Measurements from ENCODE around the gene SEMA4D.

SEMA4D gene

GRCh38 chr9:89494199-89494598, 3.7 kb downstream of the SEMA4D start:
- in situ Hi-C loops (cut with HindIII; ENCODE audit: low sequenced_read_pairs) = no loop called here
- TF ChIP-seq CTCF (IDR thresholded peaks at IDR 0.05; ENCODE audit: low read depth, low read length) = no peak
- H3K4me3 ChIP-seq (ENCODE audit: low read depth, low read length) = no peak overlapping the region
- no peak for DNase-seq (ENCODE audit: low read depth, low spot score)

GRCh38 chr9:89493671-89494070, 4.2 kb downstream of the SEMA4D start:
- in situ Hi-C loops (cut with HindIII; ENCODE audit: low sequenced_read_pairs) = no loop called here
- DNase-seq (ENCODE audit: low read depth, low spot score) = no peak
- H3K4me3 ChIP-seq (ENCODE audit: low read depth, low read length) = no peak overlapping the region
- TF ChIP-seq CTCF (IDR thresholded peaks at IDR 0.05; ENCODE audit: low read depth, low read length) = no peak

- H3K4me3 ChIP-seq (ENCODE audit: low read depth, low read length) = no peak overlapping the region
- TF ChIP-seq CTCF (IDR thresholded peaks at IDR 0.05; ENCODE audit: low read depth, low read length) = no peak
- DNase-seq (ENCODE audit: low read depth, low spot score) = no peak
- in situ Hi-C loops (cut with HindIII; ENCODE audit: low sequenced_read_pairs) = no loop called here
Measured at GRCh38 chr9:89493181-89493580, 4.7 kb downstream of the SEMA4D start.

GRCh38 chr9:89492586-89492985, 5.3 kb downstream of the SEMA4D start:
- DNase-seq (ENCODE audit: low read depth, low spot score) = no peak
- in situ Hi-C loops (cut with HindIII; ENCODE audit: low sequenced_read_pairs) = no loop called here
- TF ChIP-seq CTCF (IDR thresholded peaks at IDR 0.05; ENCODE audit: low read depth, low read length) = no peak
- H3K4me3 ChIP-seq (ENCODE audit: low read depth, low read length) = no peak overlapping the region

- TF ChIP-seq CTCF (IDR thresholded peaks at IDR 0.05; ENCODE audit: low read depth, low read length) = no peak
- no peak for DNase-seq (ENCODE audit: low read depth, low spot score)
- in situ Hi-C loops (cut with HindIII; ENCODE audit: low sequenced_read_pairs) = no loop called here
- no peak overlapping the region for H3K4me3 ChIP-seq (ENCODE audit: low read depth, low read length)
Measured at GRCh38 chr9:89491694-89492093, 6.2 kb downstream of the SEMA4D start.

- no peak overlapping the region for H3K4me3 ChIP-seq (ENCODE audit: low read depth, low read length)
- no peak for TF ChIP-seq CTCF (IDR thresholded peaks at IDR 0.05; ENCODE audit: low read depth, low read length)
- in situ Hi-C loops (cut with HindIII; ENCODE audit: low sequenced_read_pairs) = no loop called here
- no peak for DNase-seq (ENCODE audit: low read depth, low spot score)
Measured at GRCh38 chr9:89489548-89490530, 8.1 kb downstream of the SEMA4D start.

All from astrocyte of the spinal cord (primary cell).